ENCODE results near the gene LRCH3. TPM values are rescaled to one million over a fixed set of nuclear protein-coding genes. Genes with fewer than 3 reads are reported as not detected.

Gene LRCH3
- total RNA-seq, 6 donors from 2014 or later = 24.6 to 68.1 (median 34.2) TPM

GRCh38 chr3:197761784-197762183 is 29.3 kb upstream of the LRCH3 start:
- H3K4me1 ChIP-seq = no peaks in the 10 kb centered on the region
- TF ChIP-seq POLR2AphosphoS5 (IDR thresholded peaks at IDR 0.05) (no peak), EP300 (IDR thresholded peaks at IDR 0.05) (no peak), POLR2A (IDR thresholded peaks at IDR 0.05) (no peak), CTCF (IDR thresholded peaks at IDR 0.05) (no peak)
- ATAC-seq (ENCODE audit: low FRiP score in 2 of 2) (no peak), DNase-seq (no peak)
- no peaks in the 10 kb centered on the region for H3K9me3 ChIP-seq
- H3K27me3 ChIP-seq = no peaks in the 10 kb centered on the region
- H3K36me3 ChIP-seq = peaks cover 0 to 71% (median 36%) of the 10 kb centered on the region in 4 donors
- no peak overlapping the region for H3K4me3 ChIP-seq
- no peak overlapping the region for H3K27ac ChIP-seq

GRCh38 chr3:197775317-197775716 is 15.7 kb upstream of the LRCH3 start:
- ATAC-seq (ENCODE audit: low FRiP score in 2 of 2) (no peak), DNase-seq (no peak)
- Histone ChIP-seq H3K27ac (no peak overlapping the region), H3K36me3 (peaks cover 19 to 97% (median 66%) of the 10 kb centered on the region in 4 donors), H3K4me1 (no peaks in the 10 kb centered on the region), H3K9me3 (no peaks in the 10 kb centered on the region), H3K27me3 (no peaks in the 10 kb centered on the region), H3K4me3 (no peak overlapping the region)
- no peak for TF ChIP-seq POLR2A (IDR thresholded peaks at IDR 0.05)
- no peak for TF ChIP-seq CTCF (IDR thresholded peaks at IDR 0.05)
- TF ChIP-seq POLR2AphosphoS5 (IDR thresholded peaks at IDR 0.05) = no peak
- no peak for TF ChIP-seq EP300 (IDR thresholded peaks at IDR 0.05)
- WGBS, 2 donors = 90 to 92% methylated on average over 7 of the region's 7 CpGs

- Histone ChIP-seq H3K4me1 (no peaks in the 10 kb centered on the region), H3K4me3 (no peak overlapping the region), H3K27me3 (no peaks in the 10 kb centered on the region), H3K9me3 (no peaks in the 10 kb centered on the region), H3K36me3 (peaks cover 16 to 83% (median 32%) of the 10 kb centered on the region in 4 donors), H3K27ac (no peak overlapping the region)
- 69 to 79% methylated on average over 4 of the region's 4 CpGs for WGBS, 2 donors
- DNase-seq (no peak), ATAC-seq (ENCODE audit: low FRiP score in 2 of 2) (no peak)
- TF ChIP-seq EP300 (IDR thresholded peaks at IDR 0.05) = no peak
- TF ChIP-seq POLR2AphosphoS5 (IDR thresholded peaks at IDR 0.05) = no peak
- TF ChIP-seq POLR2A (IDR thresholded peaks at IDR 0.05) = no peak
- TF ChIP-seq CTCF (IDR thresholded peaks at IDR 0.05) = no peak
These were observed 8.8 kb upstream of the LRCH3 start for GRCh38 chr3:197782230-197782629.

- Histone ChIP-seq H3K27me3 (no peaks in the 10 kb centered on the region), H3K4me3 (no peak overlapping the region), H3K36me3 (peaks cover 0 to 64% (median 15%) of the 10 kb centered on the region in 4 donors), H3K4me1 (peaks cover 0 to 4% (median 2%) of the 10 kb centered on the region in 4 donors), H3K27ac (no peak overlapping the region), H3K9me3 (no peaks in the 10 kb centered on the region)
- ATAC-seq (ENCODE audit: low FRiP score in 2 of 2) (no peak), DNase-seq (no peak)
- TF ChIP-seq EP300 (IDR thresholded peaks at IDR 0.05) (no peak), POLR2A (IDR thresholded peaks at IDR 0.05) (no peak), CTCF (IDR thresholded peaks at IDR 0.05) (no peak), POLR2AphosphoS5 (IDR thresholded peaks at IDR 0.05) (no peak)
- 92 to 98% methylated on average over 7 of the region's 7 CpGs for WGBS, 2 donors
These were observed 7.0 kb upstream of the LRCH3 start for GRCh38 chr3:197784019-197784585.

GRCh38 chr3:197787412-197787811 is 3.6 kb upstream of the LRCH3 start:
- Histone ChIP-seq H3K36me3 (peaks cover 0 to 33% (median 3%) of the 10 kb centered on the region in 4 donors), H3K4me3 (no peak overlapping the region), H3K27ac (peak overlapping the region in 2 of 4 donors; percentile 43 to 48), H3K27me3 (no peaks in the 10 kb centered on the region), H3K4me1 (peaks cover 3 to 7% (median 5%) of the 10 kb centered on the region in 4 donors), H3K9me3 (no peaks in the 10 kb centered on the region)
- 38 to 44% methylated on average over 1 of the region's 1 CpG for WGBS, 2 donors
- no peak for TF ChIP-seq EP300 (IDR thresholded peaks at IDR 0.05)
- no peak for TF ChIP-seq CTCF (IDR thresholded peaks at IDR 0.05)
- no peak for TF ChIP-seq POLR2A (IDR thresholded peaks at IDR 0.05)
- TF ChIP-seq POLR2AphosphoS5 (IDR thresholded peaks at IDR 0.05) = no peak
- ATAC-seq (ENCODE audit: low FRiP score in 2 of 2) (no peak), DNase-seq (no peak)

All from upper lobe of left lung (tissue), 6 donors.